CD4-positive, alpha-beta T cell (primary cell): ENCODE data around the gene FEN1. TPM values are rescaled to one million over a fixed set of nuclear protein-coding genes. Genes with fewer than 3 reads are reported as not detected.

Source experiments
- ATAC-seq: fragments of 200-7000 bp; cut with Tn5 transposase; one replicate; pipeline ENCODE4 v1.10.0; 2022; ENCODE audit warnings: mild to moderate bottlenecking; ENCODE audit not compliant: poor library complexity
- CTCF ChIA-PET: fragments of 350-600 bp; sonication (Branson Sonifier 250); formaldehyde crosslinking; loops from one replicate; lab custom pipeline; 2021; ENCODE audit warnings: antibody characterized with exemption, inconsistent platforms; lab: Charles Lee
- POLR2A ChIA-PET: fragments of 350-600 bp; sonication (Branson Sonifier 250); formaldehyde crosslinking; loops from one replicate; lab custom pipeline; 2021; ENCODE audit warnings: antibody characterized with exemption, inconsistent platforms; lab: Charles Lee
- DNase-seq, 14 experiments: peaks; one replicate each; pipeline ENCODE4 v3.0.0-alpha.2; 2013 to 2020; ENCODE audit warnings: mixed read lengths in 2 of 14
- H3K27ac ChIP-seq, 2 donors: one replicate each; pipeline versions ENCODE4 v1.5.1 to v1.7.0; 2013; ENCODE audit warnings: low read length in 2 of 2, low read depth in 1 of 2, mild to moderate bottlenecking in 1 of 2
- H3K27me3 ChIP-seq, 2 experiments: 1 replicate in 1 of 2; 2 replicates in 1 of 2; pipeline versions ENCODE4 v1.6.1 to v1.7.0; 2013; ENCODE audit warnings: low read length in 2 of 2, control low read depth in 1 of 2, mild to moderate bottlenecking in 1 of 2, moderate library complexity in 1 of 2; ENCODE audit not compliant: insufficient read depth in 2 of 2, control insufficient read depth in 1 of 2
- H3K36me3 ChIP-seq: one replicate; pipeline ENCODE4 v1.6.1; 2013; ENCODE audit warnings: low read length, control low read depth; ENCODE audit not compliant: insufficient read depth
- H3K4me1 ChIP-seq: one replicate; pipeline ENCODE4 v1.6.1; 2013; ENCODE audit warnings: low read length, control low read depth; ENCODE audit not compliant: insufficient read depth
- H3K4me3 ChIP-seq: one replicate; pipeline ENCODE4 v1.5.1; 2013; ENCODE audit warnings: mild to moderate bottlenecking, low read length, moderate library complexity
- H3K9me3 ChIP-seq, 2 experiments: 1 replicate in 1 of 2; 2 replicates in 1 of 2; pipeline versions ENCODE4 v1.6.1 to v1.7.0; 2013; ENCODE audit warnings: low read length in 2 of 2, mild to moderate bottlenecking in 2 of 2, control low read depth in 1 of 2, moderate library complexity in 1 of 2; ENCODE audit not compliant: control insufficient read depth in 1 of 2, insufficient read depth in 1 of 2
- H3K27ac Mint-ChIP-seq: one replicate; pipeline ENCODE4 v1.8.0; 2020; ENCODE audit warnings: mixed read lengths
- H3K27me3 Mint-ChIP-seq: one replicate; pipeline ENCODE4 v1.8.0; 2021; ENCODE audit warnings: mixed read lengths
- H3K36me3 Mint-ChIP-seq: one replicate; pipeline ENCODE4 v1.8.0; 2021; ENCODE audit warnings: low read depth, mixed read lengths
- H3K4me1 Mint-ChIP-seq: one replicate; pipeline ENCODE4 v1.8.0; 2021; ENCODE audit warnings: low read depth, mixed read lengths
- H3K4me3 Mint-ChIP-seq: one replicate; pipeline ENCODE4 v1.8.0; 2020; ENCODE audit warnings: mild to moderate bottlenecking, mixed read lengths
- H3K9me3 Mint-ChIP-seq: one replicate; pipeline ENCODE4 v1.8.0; 2020; ENCODE audit warnings: mixed read lengths
- intact Hi-C, 2 experiments: fragments of 100-400 bp; cut with DNase I in 1 of 2; cut with micrococcal nuclease in 1 of 2; formaldehyde crosslinking; loops; one replicate each; pipeline versions ENCODE4 v1.15.1 to v1.9.0; 2023 to 2025; cut with DNase I, micrococcal nuclease
- total RNA-seq, 174 experiments: library from RNA in 2 of 174; stranded (reverse) in 2 of 174; gene quantifications; one replicate each; pipeline ENCODE4 v1.2.3 and lab custom pipeline; 2021 to 2026
- TF ChIP-seq, protein P1 (sequence below): fragments of 200-600 bp; IDR thresholded peaks from one replicate; pipeline ENCODE4 v1.8.0; 2022; ENCODE audit warnings: antibody characterized with exemption, mild to moderate bottlenecking

Gene FEN1
- total RNA-seq, 2 experiments from 2014 or later, result 7.5 to 9.1 TPM

DNA sequence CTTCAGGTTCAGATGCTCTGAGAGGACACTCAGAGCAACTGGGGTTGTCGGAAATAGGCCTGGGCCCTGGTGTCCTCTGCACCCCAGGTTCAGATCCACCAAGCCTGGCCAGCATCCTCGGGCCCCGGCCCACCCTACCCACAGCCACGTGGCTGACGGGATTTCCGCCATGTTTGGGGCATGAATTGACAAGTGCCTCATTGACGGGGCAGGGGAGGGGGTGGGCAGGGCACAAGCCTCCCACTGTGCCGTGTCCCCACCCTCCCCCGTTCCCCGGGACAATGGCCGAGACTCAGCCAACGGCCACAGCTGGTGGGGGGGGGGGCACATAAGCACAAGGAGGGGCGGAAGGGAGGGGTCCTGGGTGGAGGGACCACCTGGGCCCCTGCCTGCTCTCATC lies 31.8 kb upstream of the FEN1 start:
- intact Hi-C loops, result no loop called here
- Mint-ChIP-seq H3K27ac (no peak overlapping the region), H3K4me1 (no peaks in the 10 kb centered on the region), H3K9me3 (no peaks in the 10 kb centered on the region), H3K4me3 (no peak overlapping the region), H3K36me3 (no peaks in the 10 kb centered on the region), H3K27me3 (peaks cover 7% of the 10 kb centered on the region)
- Histone ChIP-seq H3K27ac (no peak overlapping the region), H3K9me3 (no peaks in the 10 kb centered on the region), H3K4me3 (no peak overlapping the region), H3K27me3 (no peaks in the 10 kb centered on the region), H3K4me1 (peaks cover 7% of the 10 kb centered on the region), H3K36me3 (no peaks in the 10 kb centered on the region)
- POLR2A ChIA-PET, result no interaction called here
- CTCF ChIA-PET, result no interaction called here
- ATAC-seq (no peak), DNase-seq (no peak)
- TF ChIP-seq, protein P1, sequence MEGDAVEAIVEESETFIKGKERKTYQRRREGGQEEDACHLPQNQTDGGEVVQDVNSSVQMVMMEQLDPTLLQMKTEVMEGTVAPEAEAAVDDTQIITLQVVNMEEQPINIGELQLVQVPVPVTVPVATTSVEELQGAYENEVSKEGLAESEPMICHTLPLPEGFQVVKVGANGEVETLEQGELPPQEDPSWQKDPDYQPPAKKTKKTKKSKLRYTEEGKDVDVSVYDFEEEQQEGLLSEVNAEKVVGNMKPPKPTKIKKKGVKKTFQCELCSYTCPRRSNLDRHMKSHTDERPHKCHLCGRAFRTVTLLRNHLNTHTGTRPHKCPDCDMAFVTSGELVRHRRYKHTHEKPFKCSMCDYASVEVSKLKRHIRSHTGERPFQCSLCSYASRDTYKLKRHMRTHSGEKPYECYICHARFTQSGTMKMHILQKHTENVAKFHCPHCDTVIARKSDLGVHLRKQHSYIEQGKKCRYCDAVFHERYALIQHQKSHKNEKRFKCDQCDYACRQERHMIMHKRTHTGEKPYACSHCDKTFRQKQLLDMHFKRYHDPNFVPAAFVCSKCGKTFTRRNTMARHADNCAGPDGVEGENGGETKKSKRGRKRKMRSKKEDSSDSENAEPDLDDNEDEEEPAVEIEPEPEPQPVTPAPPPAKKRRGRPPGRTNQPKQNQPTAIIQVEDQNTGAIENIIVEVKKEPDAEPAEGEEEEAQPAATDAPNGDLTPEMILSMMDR, result no peak

GRCh38 chr11:61761440-61762222 lies 31.1 kb upstream of the FEN1 start:
- CTCF ChIA-PET, result no interaction called here
- Histone ChIP-seq H3K27me3 (no peaks in the 10 kb centered on the region), H3K4me1 (no peaks in the 10 kb centered on the region), H3K36me3 (no peaks in the 10 kb centered on the region), H3K27ac (no peak overlapping the region), H3K4me3 (no peak overlapping the region), H3K9me3 (no peaks in the 10 kb centered on the region)
- intact Hi-C loops, result no loop called here
- TF ChIP-seq, protein P1, result no peak
- Mint-ChIP-seq H3K9me3 (no peaks in the 10 kb centered on the region), H3K36me3 (no peaks in the 10 kb centered on the region), H3K27me3 (peaks cover 7% of the 10 kb centered on the region), H3K4me1 (no peaks in the 10 kb centered on the region), H3K4me3 (no peak overlapping the region), H3K27ac (no peak overlapping the region)
- POLR2A ChIA-PET, result no interaction called here
- no peak for DNase-seq
- no peak for ATAC-seq

- intact Hi-C loops, result no loop called here
- H3K4me1 ChIP-seq, result no peaks in the 10 kb centered on the region
- Mint-ChIP-seq H3K27me3 (peaks cover 7% of the 10 kb centered on the region), H3K36me3 (no peaks in the 10 kb centered on the region), H3K4me1 (no peaks in the 10 kb centered on the region), H3K9me3 (no peaks in the 10 kb centered on the region), H3K4me3 (no peak overlapping the region), H3K27ac (no peak overlapping the region)
- no peak overlapping the region for H3K4me3 ChIP-seq
- POLR2A ChIA-PET, result no interaction called here
- H3K36me3 ChIP-seq, result no peaks in the 10 kb centered on the region
- H3K27me3 ChIP-seq, result no peaks in the 10 kb centered on the region
- DNase-seq (no peak), ATAC-seq (no peak)
- TF ChIP-seq, protein P1, result no peak
- H3K27ac ChIP-seq, result no peak overlapping the region
- CTCF ChIA-PET, result no interaction called here
- H3K9me3 ChIP-seq, result no peaks in the 10 kb centered on the region
These were observed 30.5 kb upstream of the FEN1 start for GRCh38 chr11:61762223-61762615.
